ENCODE data around the gene ANKRD53. TPM values are rescaled to one million over a fixed set of nuclear protein-coding genes. Genes with fewer than 3 reads are reported as not detected.
A peak's percentile ranks its signal among the peaks of the same experiment; 100 is the strongest.
"Not testable (repeated sequence)": the region's sequence is repeated elsewhere in the genome, so short reads cannot be mapped to it uniquely, and the experiment has no call there.

Gene ANKRD53
- total RNA-seq, 1 experiment from 2014 or later: not detected

GRCh38 chr2:71023553-71024243 is 45.3 kb downstream of the ANKRD53 start:
- not testable (repeated sequence) for H4K20me1 ChIP-seq (ENCODE audit: insufficient read depth); H3K9me3 ChIP-seq (ENCODE audit: insufficient read depth, low read depth); H3K36me3 ChIP-seq (ENCODE audit: low read depth); H3K9me2 ChIP-seq (ENCODE audit: insufficient read depth); BruUV-seq (replicated peaks); H3K27me3 ChIP-seq (ENCODE audit: insufficient read depth, low read depth); H3F3A ChIP-seq (ENCODE audit: insufficient read depth, low read depth); H3K79me2 ChIP-seq (ENCODE audit: low read depth)
- intact Hi-C loops (cut with micrococcal nuclease; ENCODE audit: unreplicated experiment): loop anchor here (1.0 to 5.0 kb wide), 3 partner anchors 44 to 107 kb away; partner anchors contain the start of genes MCEE, MPHOSPH10 and NAGK
- Histone ChIP-seq H3K27ac (peak overlapping the region; percentile 79), H3K4me1 (replicated peaks; ENCODE audit: insufficient read depth) (peaks cover 25% of the 10 kb centered on the region), H3K4me2 (peak overlapping the region; percentile 80), H2AFZ (peak overlapping the region; percentile 73; the same call in 1 of the 2 replicates), H3K4me3 (peak overlapping the region; percentile 57; the same call in 1 of the 2 replicates)
- peak; percentile 75 to 77 for DNase-seq
- peak; percentile 72 for TF ChIP-seq CTCF (conservative IDR thresholded peaks at IDR 0.05)
- ChIA-PET CTCF (interaction anchor here (0.7 kb wide), 3 partner anchors 45 to 81 kb away, joined by 3 read pairs; partner anchors contain the start of gene NAGK), POLR2A (ENCODE audit: unreplicated experiment) (interaction anchor here (0.5 to 0.7 kb wide), 2 partner anchors 86 to 131 kb away, joined by 3 to 4 read pairs; no protein-coding TSS in a partner anchor)

Other genes starting within 250 kb of the ANKRD53 start
- 3.5 and 3.8 TPM in 2 replicates for gene ADD2, start 210.4 kb upstream of the ANKRD53 start, total RNA-seq (2021)
- not detected in 2 replicates for gene FIGLA, start 188.0 kb upstream of the ANKRD53 start, total RNA-seq (2021)
- gene CLEC4F, start 158.0 kb upstream of the ANKRD53 start, total RNA-seq (2021): not detected in 2 replicates
- not detected in 2 replicates for gene CD207, start 142.8 kb upstream of the ANKRD53 start, total RNA-seq (2021)
- gene VAX2, start 78.1 kb upstream of the ANKRD53 start, total RNA-seq (2021): 0.58 TPM in 1 of 2 replicates, not detected in the other
- gene ATP6V1B1, start 42.7 kb upstream of the ANKRD53 start, total RNA-seq (2021): 7.8 and 13.9 TPM in 2 replicates
- 30.3 and 47.6 TPM in 2 replicates for gene TEX261, start 16.2 kb downstream of the ANKRD53 start, total RNA-seq (2021)
- gene NAGK, start 90.0 kb downstream of the ANKRD53 start, total RNA-seq (2021): 32.6 and 34.1 TPM in 2 replicates
- gene MCEE, start 151.6 kb downstream of the ANKRD53 start, total RNA-seq (2021): 12.5 and 15.8 TPM in 2 replicates
- 16.0 and 26.9 TPM in 2 replicates for gene MPHOSPH10, start 152.0 kb downstream of the ANKRD53 start, total RNA-seq (2021)
- gene PAIP2B, start 248.5 kb downstream of the ANKRD53 start, total RNA-seq (2021): 5.4 and 6.1 TPM in 2 replicates